ENCODE data around the gene SUSD6. TPM values are rescaled to one million over a fixed set of nuclear protein-coding genes. Genes with fewer than 3 reads are reported as not detected.

SUSD6 gene
- total RNA-seq, 1 experiment from 2014 or later, result 3.7 TPM

DNA sequence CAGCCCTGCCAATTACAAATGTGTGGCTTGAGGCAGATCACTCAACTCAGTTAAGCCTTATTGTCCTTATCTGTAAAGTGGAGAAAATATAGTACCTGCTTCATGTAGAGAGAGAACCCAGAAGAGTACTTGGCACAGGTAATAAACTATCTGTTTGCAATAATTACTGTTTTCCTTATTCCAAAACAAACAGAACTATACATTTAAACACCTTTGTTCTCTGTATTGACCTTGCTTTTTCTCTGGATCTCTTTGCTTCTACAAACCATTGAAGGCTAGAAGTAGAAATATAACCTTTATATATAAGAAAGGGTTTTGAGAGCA, 84.8 kb downstream of the SUSD6 start:
- Histone ChIP-seq H3K9ac (ENCODE audit: extremely low read depth, insufficient read length, low read length) (no peak overlapping the region), H2BK5ac (ENCODE audit: insufficient read length, low read length) (no peak overlapping the region), H4K91ac (ENCODE audit: insufficient read length, low read depth, low read length) (no peak overlapping the region), H3K79me1 (ENCODE audit: insufficient read depth, low read depth, low read length, poor library complexity, severe bottlenecking) (no peaks in the 10 kb centered on the region), H2BK20ac (ENCODE audit: low read depth, low read length, poor library complexity, severe bottlenecking) (no peak overlapping the region), H2AFZ (ENCODE audit: low read length) (no peak overlapping the region), H3K23ac (ENCODE audit: insufficient read length, low read depth, low read length) (no peak overlapping the region), H2AK5ac (ENCODE audit: insufficient read length, low read length) (no peak overlapping the region), H3K27ac (ENCODE audit: insufficient read length, low read depth, low read length) (no peak overlapping the region), H3K4me2 (ENCODE audit: insufficient read depth, insufficient read length, low read length) (no peak overlapping the region), H3K4ac (ENCODE audit: low read depth, low read length) (no peak overlapping the region), H3K14ac (ENCODE audit: insufficient read depth, low read length) (no peak overlapping the region), H3K9me3 (ENCODE audit: control insufficient read depth, low read depth, low read length) (no peaks in the 10 kb centered on the region), H3K56ac (ENCODE audit: insufficient read length, low read depth, low read length) (no peak overlapping the region), H2BK15ac (ENCODE audit: low read depth, low read length) (no peak overlapping the region), H3K79me2 (ENCODE audit: insufficient read depth, low read length) (0 out of 2 replicates have a peak, but pooled peaks cover 2% of the 10 kb centered on the region), H3K4me1 (ENCODE audit: insufficient read depth, low read length) (peaks cover 12% of the 10 kb centered on the region; the same call in 1 of the 2 replicates), H2BK120ac (ENCODE audit: low read depth, low read length, poor library complexity, severe bottlenecking) (no peak overlapping the region), H2BK12ac (ENCODE audit: insufficient read length, low read depth, low read length) (no peak overlapping the region), H4K20me1 (ENCODE audit: control insufficient read depth, insufficient read depth, insufficient read length) (no peaks in the 10 kb centered on the region), H4K8ac (replicated peaks; ENCODE audit: insufficient read length, low read depth, low read length) (no peak overlapping the region), H3K27me3 (ENCODE audit: insufficient read depth, low read length) (no peaks in the 10 kb centered on the region), H3K18ac (ENCODE audit: insufficient read length, low read depth, low read length) (no peak overlapping the region), H3T11ph (ENCODE audit: low read length) (no peak overlapping the region), H3K23me2 (ENCODE audit: insufficient read length, low read depth, low read length, poor library complexity, severe bottlenecking) (no peaks in the 10 kb centered on the region), H4K5ac (ENCODE audit: insufficient read length, low read depth, low read length) (no peak overlapping the region)
- Mint-ChIP-seq H3K36me3 (ENCODE audit: insufficient read depth in 1 of 3, low read depth in 3 of 3) (no peaks in the 10 kb centered on the region), H3K27me3 (ENCODE audit: low read depth) (no peaks in the 10 kb centered on the region), H3K9me3 (no peaks in the 10 kb centered on the region), H3K27ac (peak overlapping the region in 2 of 3 experiments; percentile 15 to 49; a peak in 2 of 7 replicates), H3K4me3 (no peak overlapping the region), H3K4me1 (peaks cover 69 to 74% of the 10 kb centered on the region in 2 experiments)
- no peak for DNase-seq
- TF ChIP-seq, protein P1, sequence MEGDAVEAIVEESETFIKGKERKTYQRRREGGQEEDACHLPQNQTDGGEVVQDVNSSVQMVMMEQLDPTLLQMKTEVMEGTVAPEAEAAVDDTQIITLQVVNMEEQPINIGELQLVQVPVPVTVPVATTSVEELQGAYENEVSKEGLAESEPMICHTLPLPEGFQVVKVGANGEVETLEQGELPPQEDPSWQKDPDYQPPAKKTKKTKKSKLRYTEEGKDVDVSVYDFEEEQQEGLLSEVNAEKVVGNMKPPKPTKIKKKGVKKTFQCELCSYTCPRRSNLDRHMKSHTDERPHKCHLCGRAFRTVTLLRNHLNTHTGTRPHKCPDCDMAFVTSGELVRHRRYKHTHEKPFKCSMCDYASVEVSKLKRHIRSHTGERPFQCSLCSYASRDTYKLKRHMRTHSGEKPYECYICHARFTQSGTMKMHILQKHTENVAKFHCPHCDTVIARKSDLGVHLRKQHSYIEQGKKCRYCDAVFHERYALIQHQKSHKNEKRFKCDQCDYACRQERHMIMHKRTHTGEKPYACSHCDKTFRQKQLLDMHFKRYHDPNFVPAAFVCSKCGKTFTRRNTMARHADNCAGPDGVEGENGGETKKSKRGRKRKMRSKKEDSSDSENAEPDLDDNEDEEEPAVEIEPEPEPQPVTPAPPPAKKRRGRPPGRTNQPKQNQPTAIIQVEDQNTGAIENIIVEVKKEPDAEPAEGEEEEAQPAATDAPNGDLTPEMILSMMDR (conservative IDR thresholded peaks at IDR 0.05), result no peak
